Measurements from ENCODE around the gene PIK3CB.
"Not testable (repeated sequence)": the region's sequence is repeated elsewhere in the genome, so short reads cannot be mapped to it uniquely, and the experiment has no call there.

PIK3CB gene

DNA sequence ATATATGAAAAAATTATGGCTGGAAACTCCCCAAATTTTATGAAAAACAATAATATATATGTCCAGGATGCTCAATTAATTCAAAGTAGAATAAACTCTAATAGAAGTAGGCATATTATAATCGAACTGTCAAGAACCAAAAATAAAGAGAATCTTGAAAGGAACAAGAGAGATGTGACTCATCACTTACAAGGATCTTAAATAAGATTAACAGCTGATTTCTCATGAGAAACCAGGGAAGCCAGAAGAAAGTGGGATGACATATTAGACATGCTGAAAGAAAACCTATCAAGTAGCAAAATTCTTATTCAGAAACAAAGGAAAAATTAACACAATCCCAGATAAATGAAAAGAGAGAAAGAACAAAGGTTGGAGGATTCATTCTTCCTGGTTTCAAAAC lies 159.3 kb downstream of the PIK3CB start:
- DNase-seq = no peak

DNA sequence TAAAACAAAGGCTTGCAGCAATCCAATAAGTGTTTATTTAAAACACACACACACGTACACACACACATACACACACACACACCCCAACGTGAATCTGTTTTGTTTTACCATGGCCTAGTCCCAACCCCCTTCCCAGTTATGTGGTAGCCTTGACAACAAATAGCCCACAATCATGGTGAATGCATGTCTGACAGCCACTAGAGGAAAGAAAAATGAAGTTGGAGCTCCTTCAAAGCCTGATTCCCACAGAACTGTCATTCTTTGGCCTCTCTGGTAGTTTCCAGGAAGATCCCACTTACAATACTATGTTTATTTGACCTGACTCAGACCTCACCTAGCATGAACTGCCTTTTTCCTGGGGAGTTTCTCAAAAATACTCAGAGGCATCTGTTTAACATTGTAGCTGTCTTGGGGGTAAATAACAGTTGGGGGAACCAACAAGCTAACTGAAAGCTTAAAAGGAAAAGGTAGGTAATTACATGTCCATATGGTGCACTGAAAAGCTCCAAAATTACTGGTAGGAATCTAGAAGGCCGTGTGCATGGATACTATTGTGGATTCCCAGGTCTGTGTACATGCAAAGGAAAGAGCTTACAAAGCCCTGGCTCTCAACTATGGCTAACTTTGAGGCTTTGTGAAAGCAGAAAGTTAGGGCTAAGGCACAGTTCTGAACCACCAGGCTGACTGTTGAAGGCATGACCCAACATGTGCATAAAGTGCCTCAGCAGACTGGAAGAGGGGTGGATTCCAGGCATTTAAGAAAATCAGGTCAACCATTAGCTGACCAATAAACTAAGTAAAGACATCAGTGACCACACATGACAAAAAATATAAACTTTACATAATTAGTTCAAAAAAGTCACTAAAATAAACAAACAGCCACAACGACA lies 160.8 kb downstream of the PIK3CB start:
- DNase-seq = no peak

- DNase-seq = peak; percentile 50
Measured at GRCh38 chr3:138670407-138670806, 164.3 kb downstream of the PIK3CB start.

DNA sequence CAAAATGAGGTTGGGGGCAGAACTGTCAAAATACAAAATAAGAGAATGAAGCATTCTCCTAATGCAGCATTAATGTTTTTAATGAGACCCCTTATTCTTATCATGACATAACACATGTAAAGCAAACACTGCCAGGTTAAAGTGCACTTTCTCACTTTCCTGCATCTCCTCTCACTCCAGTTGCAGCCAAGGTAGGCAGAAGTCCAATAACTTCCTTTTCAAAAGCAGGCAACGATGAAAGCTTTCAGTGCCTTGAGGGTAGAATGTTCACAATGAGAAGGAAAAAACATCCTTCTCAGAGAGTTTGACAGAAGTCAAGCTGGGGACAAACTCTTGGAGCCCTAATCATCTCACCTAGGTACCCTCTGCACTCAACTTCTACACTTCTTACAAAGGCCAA lies 166.6 kb downstream of the PIK3CB start:
- DNase-seq = no peak

GRCh38 chr3:138657508-138657907 lies 177.2 kb downstream of the PIK3CB start:
- no peak for DNase-seq

DNA sequence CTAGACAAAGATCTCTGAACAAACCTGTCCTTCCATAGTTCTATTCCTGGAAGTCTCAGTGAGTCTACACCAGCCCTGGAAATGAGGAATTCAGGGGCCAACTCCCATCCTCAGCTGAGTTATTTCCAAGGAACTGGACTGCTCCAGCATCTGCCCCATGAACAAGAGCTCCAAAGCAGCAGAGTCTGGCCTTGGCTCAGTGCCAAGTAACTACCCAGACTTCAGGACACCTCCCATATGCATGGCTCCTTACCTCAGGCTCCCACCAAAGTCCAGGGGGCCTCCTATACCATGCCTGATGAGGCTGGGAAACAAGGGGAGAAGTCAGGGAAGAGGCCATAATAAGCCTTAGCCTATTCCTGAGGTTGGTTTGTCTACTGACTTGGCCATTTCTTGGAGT lies 181.2 kb downstream of the PIK3CB start:
- DNase-seq = no peak

DNA sequence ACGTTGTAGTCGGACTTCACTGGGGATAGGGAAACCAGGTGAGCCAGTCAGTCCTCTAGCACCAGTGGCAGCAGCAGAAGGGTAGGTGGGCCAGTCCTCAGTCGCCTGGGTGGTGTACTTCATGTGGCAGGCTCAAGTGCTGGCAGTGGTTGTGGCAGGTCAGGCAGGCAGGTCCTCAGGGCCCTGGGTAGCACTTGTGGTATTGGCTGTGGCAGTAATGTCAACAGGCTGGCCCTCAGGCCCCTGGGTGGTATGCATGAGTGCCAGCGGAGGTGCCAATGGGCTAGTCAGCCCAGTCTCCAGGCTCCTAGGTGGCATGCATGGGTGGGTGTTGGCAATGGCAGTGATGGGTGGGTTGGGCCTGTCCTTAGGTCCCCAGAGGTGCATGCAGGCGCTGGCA lies 185.6 kb downstream of the PIK3CB start:
- no peak for DNase-seq

DNA sequence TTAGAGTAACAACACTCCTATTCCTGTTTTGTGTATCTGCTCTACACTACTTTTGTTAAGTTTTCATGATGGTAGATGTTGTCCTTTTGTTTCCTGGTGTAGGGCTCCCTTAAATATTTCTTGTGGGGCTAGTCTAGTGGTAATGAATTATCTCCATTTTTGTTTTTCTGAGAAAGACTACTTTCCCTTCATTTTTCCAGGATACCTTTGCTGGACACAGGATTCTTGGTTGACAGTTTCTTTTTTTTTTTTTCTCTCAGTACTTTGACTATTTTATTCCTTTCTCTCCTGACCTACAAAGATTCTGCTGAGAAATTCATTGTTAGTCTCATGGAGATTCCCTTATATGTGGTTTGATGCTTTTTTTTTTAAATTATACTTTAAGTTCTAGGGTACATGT lies 188.2 kb downstream of the PIK3CB start:
- no peak for DNase-seq

DNA sequence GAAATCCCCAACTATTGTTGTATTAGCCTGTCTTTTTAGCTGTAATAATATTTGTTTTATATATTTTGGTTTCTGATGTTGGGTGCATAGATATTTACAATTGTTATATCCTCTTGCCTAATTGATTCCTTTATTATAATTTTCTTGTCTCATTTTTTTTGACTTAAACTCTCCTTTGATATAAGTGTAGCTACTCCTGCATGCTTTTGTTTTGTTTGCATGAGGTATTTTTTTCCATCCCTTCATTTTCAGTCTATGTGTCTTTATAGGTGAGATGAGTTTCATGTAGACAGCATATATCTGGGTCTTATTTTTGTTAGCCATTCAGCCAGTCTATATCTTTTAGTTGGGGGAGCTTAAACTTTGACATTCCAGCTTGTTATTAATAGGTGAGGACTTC lies 188.7 kb downstream of the PIK3CB start:
- no peak for DNase-seq

- no peak for DNase-seq
Measured at GRCh38 chr3:138642927-138643253, 191.8 kb downstream of the PIK3CB start.

DNA sequence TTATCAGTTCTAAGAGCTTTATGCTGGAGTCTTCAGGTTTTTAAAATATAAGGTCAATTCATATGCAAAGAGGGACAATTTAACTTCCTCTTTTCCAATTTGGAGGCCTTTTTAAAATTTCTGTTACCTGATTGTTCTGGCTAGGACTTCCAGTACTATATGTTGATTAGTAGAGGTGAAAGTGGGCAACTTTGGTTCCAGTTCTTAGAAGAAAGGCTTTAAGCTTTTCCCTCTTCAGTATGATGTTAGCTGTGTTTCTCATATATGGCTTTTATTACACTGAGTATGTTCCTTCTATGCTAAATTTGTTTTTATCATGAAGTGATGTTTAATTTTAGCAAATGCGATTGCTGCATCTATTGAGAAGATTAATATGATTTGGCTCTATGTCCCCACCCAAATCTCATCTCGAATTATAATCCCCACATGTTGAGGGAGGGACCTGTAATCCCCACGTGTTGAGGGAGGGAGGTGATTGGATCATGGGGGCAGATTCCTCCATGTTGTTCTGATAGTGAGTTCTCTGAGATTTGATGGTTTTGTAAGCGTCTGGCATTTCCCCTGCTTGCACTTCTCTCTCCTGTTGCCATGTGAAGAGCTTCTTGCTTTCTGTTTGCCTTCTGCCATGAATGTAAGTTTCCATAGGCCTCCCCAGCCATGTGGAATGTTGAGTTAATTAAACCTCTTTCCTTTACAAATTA lies 192.4 kb downstream of the PIK3CB start:
- no peak for DNase-seq

DNA sequence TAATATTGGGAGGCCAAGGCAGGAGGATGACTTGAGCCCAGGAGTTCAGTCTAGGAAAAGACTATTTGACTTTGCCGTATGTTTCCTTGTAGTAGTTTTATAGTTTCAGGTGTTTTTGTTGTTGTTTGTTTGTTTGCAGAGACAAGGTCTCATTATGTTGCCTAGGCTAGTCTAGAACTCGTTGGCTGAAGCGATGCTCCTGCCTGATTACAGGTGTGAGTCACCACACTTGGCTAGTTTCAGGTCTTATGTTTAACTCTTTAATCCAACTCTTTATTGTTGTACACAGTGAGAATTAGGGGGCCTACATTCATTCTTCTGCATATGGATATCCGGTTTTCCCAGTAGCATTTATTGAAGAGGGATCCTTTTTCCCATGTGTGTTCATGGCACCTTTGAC lies 194.2 kb downstream of the PIK3CB start:
- DNase-seq = no peak

- no peak for DNase-seq
Measured at GRCh38 chr3:138638641-138639040, 196.1 kb downstream of the PIK3CB start.

GRCh38 chr3:138629526-138629925 lies 205.2 kb downstream of the PIK3CB start:
- no peak for DNase-seq

DNA sequence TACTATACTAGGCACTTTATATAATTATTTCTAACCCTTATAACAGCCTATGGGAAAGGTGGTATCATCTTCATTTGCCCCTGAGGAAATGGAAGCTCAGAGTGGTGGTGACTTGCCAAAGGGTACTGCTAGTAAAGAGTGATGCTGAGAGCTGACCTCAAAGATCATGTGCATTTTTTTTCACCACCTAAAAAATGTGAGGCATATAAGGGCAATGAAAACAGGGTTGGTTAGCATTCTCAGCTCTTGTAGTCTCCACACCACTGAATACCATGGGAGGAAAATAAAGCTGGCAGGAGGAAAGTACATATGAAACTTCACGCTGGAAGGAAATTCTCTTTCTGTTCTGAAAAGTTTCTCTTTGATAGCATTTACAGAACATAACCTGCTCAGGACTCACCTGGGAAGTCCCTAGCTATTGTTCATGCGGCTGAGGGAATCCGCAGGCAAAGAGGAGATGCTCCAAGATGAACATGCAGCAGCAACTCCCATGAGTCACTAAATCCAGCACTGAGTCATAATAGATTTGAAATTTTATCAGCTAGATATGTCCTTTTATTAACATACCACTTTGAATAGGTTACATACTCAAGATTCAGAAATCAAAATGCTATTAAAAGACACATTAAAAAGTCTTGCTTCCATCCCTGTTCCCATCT lies 208.9 kb downstream of the PIK3CB start:
- DNase-seq = no peak

GRCh38 chr3:138624518-138624917 lies 210.2 kb downstream of the PIK3CB start:
- DNase-seq = no peak

DNA sequence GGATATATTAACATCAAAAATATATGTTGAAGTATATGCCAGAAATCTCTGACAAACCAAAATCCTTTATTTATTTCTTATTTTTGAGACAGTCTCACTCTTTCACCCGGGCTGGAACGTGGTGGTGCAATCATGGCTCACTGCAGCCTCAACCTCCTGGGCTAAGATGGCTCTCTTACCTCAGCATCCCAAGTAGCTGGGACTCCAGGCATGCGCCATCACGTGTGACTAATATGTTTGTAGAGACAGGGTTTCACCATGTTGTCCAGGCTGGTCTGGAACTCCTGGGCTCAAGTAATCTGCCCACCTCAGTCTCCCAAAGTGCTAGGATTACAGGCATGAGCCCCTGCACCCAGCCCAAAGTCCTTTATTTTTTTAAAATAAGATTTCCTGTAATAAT lies 214.3 kb downstream of the PIK3CB start:
- no peak for DNase-seq

- DNase-seq = no peak
Measured at GRCh38 chr3:138615462-138615861, 219.3 kb downstream of the PIK3CB start.

DNA sequence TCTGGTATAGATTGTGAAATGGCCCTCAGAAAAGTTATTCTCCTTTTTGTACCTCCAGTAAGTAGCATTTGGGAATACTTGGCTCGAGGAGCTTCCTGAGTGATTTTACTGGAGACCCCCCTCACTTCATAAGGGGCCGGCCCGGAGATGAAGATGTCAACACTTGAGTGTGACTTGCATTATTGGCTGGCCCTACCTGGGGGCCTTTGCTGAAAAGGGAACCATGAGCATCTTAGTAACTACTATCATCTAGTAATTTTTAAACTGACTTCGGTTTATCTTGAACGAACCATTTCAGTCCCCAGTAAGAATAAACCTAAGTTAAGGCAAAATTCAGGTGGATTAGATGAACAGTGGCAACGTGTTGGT lies 224.8 kb downstream of the PIK3CB start:
- no peak for DNase-seq

DNA sequence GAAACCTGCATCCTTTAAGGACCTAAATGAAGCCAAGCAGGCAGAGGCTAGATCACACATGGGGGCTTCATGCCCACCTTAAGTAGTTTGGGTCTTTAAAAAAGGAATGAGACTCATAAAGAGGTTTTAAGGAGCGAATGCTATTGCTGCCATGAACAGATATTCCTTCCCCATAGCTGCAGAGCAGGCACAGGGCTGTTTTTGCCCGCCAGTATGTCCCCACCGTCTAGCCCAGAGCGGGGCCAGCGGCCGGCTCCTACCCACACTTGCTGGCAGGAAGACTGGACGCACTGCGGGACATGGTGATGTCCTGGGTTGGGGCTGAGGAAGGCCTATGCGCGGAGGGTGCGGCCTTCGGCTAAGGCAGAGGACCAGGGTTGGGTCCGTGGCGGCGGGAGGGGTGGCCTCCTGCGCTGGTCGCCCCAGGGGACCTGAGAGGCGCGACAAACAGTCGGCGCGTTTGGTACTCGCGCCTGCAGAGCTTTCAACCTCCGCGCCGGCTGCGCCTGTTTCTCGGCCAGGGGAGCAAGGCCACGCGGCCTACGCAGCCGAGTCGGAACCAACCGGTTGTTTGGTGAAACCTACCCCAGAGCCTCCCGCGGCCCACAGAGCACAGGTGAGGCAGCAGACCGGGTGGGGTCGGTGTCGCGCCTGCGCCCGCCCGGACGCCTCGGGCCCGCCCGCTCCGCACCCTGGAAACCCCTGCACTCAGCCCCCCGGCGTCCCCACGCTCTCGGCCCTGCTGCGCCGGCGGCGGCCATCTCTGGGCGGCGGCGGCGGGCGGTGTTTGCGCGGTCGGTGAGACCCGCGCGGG lies 226.2 kb downstream of the PIK3CB start, which contains the start of gene FAIM:
FAIM (plus strand) TSS at position 450 of the 814 bp plus-strand sequence. CDS start 10,956 bp downstream, outside the sequence.
- peak; percentile 74 for DNase-seq

GRCh38 chr3:138604106-138604595 lies 230.6 kb downstream of the PIK3CB start:
- not testable (repeated sequence) for DNase-seq
